Epidermal melanocyte (primary cell): ENCODE results near the gene XRN1.
"Not testable (repeated sequence)": the region's sequence is repeated elsewhere in the genome, so short reads cannot be mapped to it uniquely, and the experiment has no call there.

ENCODE experiments used
- DNase-seq: peaks from one replicate; pipeline ENCODE4 v3.0.0; 2011; ENCODE audit warnings: low spot score; ENCODE audit not compliant: insufficient read length

Gene XRN1

GRCh38 chr3:142447852-142448823, at the start of gene XRN1:
Gene XRN1, minus strand, starts transcription at chr3:142448037. Its CDS starts 93 bp downstream, at chr3:142447944.
- peak; percentile 95 for DNase-seq

- no peak for DNase-seq
Observed at GRCh38 chr3:142495103-142495502, 47.3 kb upstream of the XRN1 start.

- no peak for DNase-seq
Observed at GRCh38 chr3:142492184-142492583, 44.3 kb upstream of the XRN1 start.

- DNase-seq: no peak
Observed at GRCh38 chr3:142489572-142490323, 41.9 kb upstream of the XRN1 start.

- no peak for DNase-seq
Observed at GRCh38 chr3:142484912-142485435, 37.1 kb upstream of the XRN1 start.

- DNase-seq: no peak
Observed at GRCh38 chr3:142481196-142481595, 33.4 kb upstream of the XRN1 start.

- DNase-seq: no peak
Observed at GRCh38 chr3:142470826-142471225, 23.0 kb upstream of the XRN1 start.

GRCh38 chr3:142468456-142468855, 20.6 kb upstream of the XRN1 start:
- no peak for DNase-seq

- no peak for DNase-seq
Observed at GRCh38 chr3:142467768-142468167, 19.9 kb upstream of the XRN1 start.

- no peak for DNase-seq
Observed at GRCh38 chr3:142460689-142461088, 12.9 kb upstream of the XRN1 start.

GRCh38 chr3:142459929-142460328, 12.1 kb upstream of the XRN1 start:
- no peak for DNase-seq

GRCh38 chr3:142459096-142459495, 11.3 kb upstream of the XRN1 start:
- DNase-seq: no peak

- DNase-seq: no peak
Observed at GRCh38 chr3:142450881-142451280, 3.0 kb upstream of the XRN1 start.

- DNase-seq: no peak
Observed at GRCh38 chr3:142450189-142450588, 2.4 kb upstream of the XRN1 start.

- peak; percentile 22 for DNase-seq
Observed at GRCh38 chr3:142447301-142447851, 461 bp downstream of the XRN1 start.

- no peak for DNase-seq
Observed at GRCh38 chr3:142445816-142446254, 2.0 kb downstream of the XRN1 start.

GRCh38 chr3:142444343-142444742, 3.5 kb downstream of the XRN1 start:
- no peak for DNase-seq

- DNase-seq: not testable (repeated sequence)
Observed at GRCh38 chr3:142443060-142443459, 4.8 kb downstream of the XRN1 start.

- not testable (repeated sequence) for DNase-seq
Observed at GRCh38 chr3:142439499-142440220, 8.2 kb downstream of the XRN1 start.

GRCh38 chr3:142438096-142438495, 9.7 kb downstream of the XRN1 start:
- not testable (repeated sequence) for DNase-seq
